Lung (tissue), 12 donors: ENCODE measurements around the gene PCDHGA3. TPM values are rescaled to one million over a fixed set of nuclear protein-coding genes. Genes with fewer than 3 reads are reported as not detected.
"Not testable (repeated sequence)": the region's sequence is repeated elsewhere in the genome, so short reads cannot be mapped to it uniquely, and the experiment has no call there.

Experiments
- ATAC-seq: fragments of 200-7000 bp; cut with Tn5 transposase; one replicate; pipeline ENCODE4 v1.9.1; 2020; ENCODE audit warnings: moderate number of reproducible peaks; ENCODE audit not compliant: insufficient read depth, low FRiP score
- DNase-seq, 3 donors: peaks; one replicate each; pipeline ENCODE4 v3.0.0-alpha.2; 2013 to 2017
- H3K27ac ChIP-seq, 2 donors: one replicate each; pipeline ENCODE4 v1.5.1; 2013; ENCODE audit warnings: mild to moderate bottlenecking in 2 of 2, moderate library complexity in 2 of 2, control low read depth in 1 of 2, inconsistent platforms in 1 of 2, low read depth in 1 of 2, low read length in 1 of 2
- H3K27me3 ChIP-seq, 3 donors: one replicate each; pipeline ENCODE4 v1.5.1; 2013; ENCODE audit warnings: low read length in 2 of 3; ENCODE audit not compliant: control insufficient read depth in 3 of 3, insufficient read depth in 3 of 3
- H3K36me3 ChIP-seq, 4 donors: one replicate each; pipeline ENCODE4 v1.5.1; 2013; ENCODE audit warnings: low read length in 4 of 4, mild to moderate bottlenecking in 1 of 4, moderate library complexity in 1 of 4; ENCODE audit not compliant: control insufficient read depth in 4 of 4, insufficient read depth in 4 of 4
- H3K4me1 ChIP-seq, 5 donors: one replicate each; pipeline ENCODE4 v1.5.1; 2013; ENCODE audit warnings: low read length in 5 of 5, mild to moderate bottlenecking in 2 of 5, moderate library complexity in 1 of 5; ENCODE audit not compliant: control insufficient read depth in 5 of 5, insufficient read depth in 5 of 5
- H3K4me3 ChIP-seq: one replicate; pipeline ENCODE4 v1.5.1; 2013; ENCODE audit warnings: mild to moderate bottlenecking, control low read depth, moderate library complexity
- H3K9ac ChIP-seq, 2 donors: one replicate each; pipeline ENCODE4 v1.5.1; 2013; ENCODE audit warnings: low read length in 2 of 2, control low read depth in 1 of 2; ENCODE audit not compliant: insufficient read depth in 1 of 2
- H3K9me3 ChIP-seq, 4 donors: one replicate each; pipeline ENCODE4 v1.5.1; 2013; ENCODE audit warnings: low read length in 3 of 4, mild to moderate bottlenecking in 1 of 4, moderate library complexity in 1 of 4; ENCODE audit not compliant: control insufficient read depth in 4 of 4, insufficient read depth in 3 of 4
- CTCF ChIP-seq: IDR thresholded peaks from 2 replicates; pipeline ENCODE4 v1.5.1; 2012; ENCODE audit warnings: mild to moderate bottlenecking; ENCODE audit errors: control extremely low read depth, extremely low read depth
- WGBS, 2 donors: extraction: QIAGEN DNeasy Blood & Tissue Kit; methylation state at CpG; one replicate each; pipeline ENCODE4 v1.1.7; 2013; 5-methylcytosine and 5-hydroxymethylcytosine counted together
- polyA plus RNA-seq, 2 donors: library from polyadenylated mRNA; stranded (reverse); fragments of 200-250 nt; gene quantifications; one replicate each; pipeline ENCODE4 v1.2.1, GENCODE V29; 2013
- total RNA-seq, 2 donors: library from RNA; depleted of rRNA in 1 of 2; stranded (reverse); fragments of >200 nt in 1 of 2; gene quantifications; one replicate each; pipeline ENCODE4 v1.2.1, GENCODE V29; 2014 to 2021
- donor health status: control.
- donor health status: control.
- donor health status: Bipolar disorder and iron deficiency.
- donor health status: healthy.
- donor health status: DM: yes; HTN: yes; CAD: no.

The PCDHGA3 gene
- total and polyA plus RNA-seq, 4 donors = 0.26 to 5.1 (median 1.3) TPM

GRCh38 chr5:141338538-141339306, 4.9 kb upstream of the PCDHGA3 start, which contains the start of gene PCDHGA2:
PCDHGA2 (plus strand) TSS chr5:141338760.
- no peaks in the 10 kb centered on the region for H3K27me3 ChIP-seq

GRCh38 chr5:141340781-141341354, 2.8 kb upstream of the PCDHGA3 start:
- H3K9me3 ChIP-seq = peaks cover 7 to 48% (median 27%) of the 10 kb centered on the region in 4 donors
- H3K36me3 ChIP-seq, H3K4me1 ChIP-seq, H3K9ac ChIP-seq, ATAC-seq, DNase-seq, H3K27ac ChIP-seq, H3K27me3 ChIP-seq, H3K4me3 ChIP-seq: not testable (repeated sequence)
- WGBS, 2 donors = 51 to 63% methylated on average over 36 to 45 of the region's 45 CpGs

More at GRCh38 chr5:141338538-141339306, 4.9 kb upstream of the PCDHGA3 start, which contains the start of gene PCDHGA2:
- DNase-seq (peak; percentile 54 to 72 (median 71)), ATAC-seq (no peak)
- Histone ChIP-seq H3K9me3 (peaks cover 5 to 33% (median 20%) of the 10 kb centered on the region in 4 donors), H3K4me1 (no peaks in the 10 kb centered on the region), H3K36me3 (no peaks in the 10 kb centered on the region), H3K9ac (no peak within 1 kb of the TSS), H3K4me3 (no peak within 1 kb of the TSS), H3K27ac (peak within 1 kb of the TSS in 1 of 2 donors; percentile 87)
- WGBS, 2 donors = 8 to 11% methylated on average over 27 of the region's 27 CpGs
- TF ChIP-seq CTCF = no peak

- WGBS, 2 donors = 14 to 19% methylated on average over 1 of the region's 1 CpG
- H3K9me3 ChIP-seq = peaks cover under 1 to 55% (median 26%) of the 10 kb centered on the region in 4 donors
Observed at GRCh38 chr5:141342773-141343172, 856 bp upstream of the PCDHGA3 start.

More at GRCh38 chr5:141342773-141343172, 856 bp upstream of the PCDHGA3 start:
- TF ChIP-seq CTCF = no peak
- DNase-seq (no peak), ATAC-seq (no peak)
- Histone ChIP-seq H3K27ac (no peak overlapping the region), H3K4me3 (no peak overlapping the region), H3K4me1 (no peaks in the 10 kb centered on the region), H3K9ac (no peak overlapping the region), H3K27me3 (no peaks in the 10 kb centered on the region), H3K36me3 (no peaks in the 10 kb centered on the region)
